IPS-NIHi7 (cell line): Measurements from ENCODE around the gene SLC16A7.
"Not testable (repeated sequence)": the region's sequence is repeated elsewhere in the genome, so short reads cannot be mapped to it uniquely, and the experiment has no call there.

ENCODE experiments used
- DNase-seq: peaks from one replicate; pipeline ENCODE4 v3.0.0; 2012; ENCODE audit warnings: mixed read lengths; ENCODE audit errors: extremely low spot score

SLC16A7 gene, protein sequence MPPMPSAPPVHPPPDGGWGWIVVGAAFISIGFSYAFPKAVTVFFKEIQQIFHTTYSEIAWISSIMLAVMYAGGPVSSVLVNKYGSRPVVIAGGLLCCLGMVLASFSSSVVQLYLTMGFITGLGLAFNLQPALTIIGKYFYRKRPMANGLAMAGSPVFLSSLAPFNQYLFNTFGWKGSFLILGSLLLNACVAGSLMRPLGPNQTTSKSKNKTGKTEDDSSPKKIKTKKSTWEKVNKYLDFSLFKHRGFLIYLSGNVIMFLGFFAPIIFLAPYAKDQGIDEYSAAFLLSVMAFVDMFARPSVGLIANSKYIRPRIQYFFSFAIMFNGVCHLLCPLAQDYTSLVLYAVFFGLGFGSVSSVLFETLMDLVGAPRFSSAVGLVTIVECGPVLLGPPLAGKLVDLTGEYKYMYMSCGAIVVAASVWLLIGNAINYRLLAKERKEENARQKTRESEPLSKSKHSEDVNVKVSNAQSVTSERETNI

GRCh38 chr12:59595883-59596540 lies at the start of gene SLC16A7:
TSS of gene SLC16A7 (plus strand) at chr12:59596029. CDS start at chr12:59704802, 108,773 bp downstream.
- peak; percentile 67 for DNase-seq

GRCh38 chr12:59548930-59549329 lies 46.9 kb upstream of the SLC16A7 start:
- no peak for DNase-seq

- no peak for DNase-seq
Measured at GRCh38 chr12:59559696-59560095, 36.1 kb upstream of the SLC16A7 start.

GRCh38 chr12:59570145-59570544 lies 25.7 kb upstream of the SLC16A7 start:
- DNase-seq = no peak

DNA sequence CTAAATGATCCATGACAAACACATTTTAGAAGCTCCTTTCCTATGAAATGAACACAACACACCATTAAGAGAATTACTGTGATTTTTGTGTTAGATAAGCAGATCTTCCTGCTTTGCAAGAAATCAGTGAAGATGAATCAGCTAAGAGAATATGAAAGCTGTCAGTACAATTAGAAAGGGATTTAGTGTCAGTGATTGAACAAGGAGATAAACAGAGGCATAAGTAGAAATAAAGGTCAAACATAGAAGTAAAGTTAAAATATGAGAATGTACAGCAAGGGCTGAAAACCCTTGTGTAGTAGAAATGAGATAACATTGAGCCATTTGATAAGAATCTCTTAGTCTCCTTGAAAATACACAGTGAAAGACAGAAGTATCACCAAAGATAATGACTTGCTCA lies 21.4 kb upstream of the SLC16A7 start:
- DNase-seq = no peak

DNA sequence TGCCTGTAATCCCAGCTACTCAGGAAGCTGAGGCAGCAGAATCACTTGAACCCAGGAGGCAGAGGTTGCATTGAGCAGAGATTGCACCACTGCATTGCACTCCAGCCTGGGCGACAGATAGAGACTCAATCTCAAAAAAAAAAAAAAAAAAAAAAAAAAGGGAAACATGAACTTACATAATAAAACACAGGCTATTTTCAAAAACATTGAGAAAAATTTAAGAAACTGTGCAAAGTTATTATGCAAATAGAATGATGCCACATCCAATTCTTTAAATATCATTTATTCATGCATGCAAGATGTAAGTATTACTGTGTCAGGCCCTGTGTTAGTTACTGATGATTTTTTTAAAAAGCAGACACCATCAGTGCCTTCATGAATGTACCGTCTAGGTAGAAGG lies 20.0 kb upstream of the SLC16A7 start:
- no peak for DNase-seq

DNA sequence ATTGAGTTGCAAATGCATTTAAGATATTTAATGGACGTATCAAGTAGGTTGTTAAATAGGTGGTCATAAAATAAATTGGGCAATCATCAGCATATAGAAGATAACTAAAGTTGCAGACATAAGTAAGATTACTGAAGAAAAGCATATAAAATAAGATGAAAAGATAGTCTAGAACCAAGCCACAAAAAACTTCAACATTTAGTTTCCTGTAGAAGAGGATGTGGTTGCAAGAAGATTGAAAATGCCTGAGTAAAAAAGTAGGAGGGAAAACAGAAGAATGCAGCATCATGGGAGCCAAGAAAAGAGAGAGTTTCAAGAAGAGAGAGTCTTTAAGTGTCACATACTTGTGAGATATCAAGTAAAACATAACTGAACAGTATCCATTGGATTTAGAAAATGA lies 17.6 kb upstream of the SLC16A7 start:
- DNase-seq = no peak

- no peak for DNase-seq
Measured at GRCh38 chr12:59579631-59580030, 16.2 kb upstream of the SLC16A7 start.

DNA sequence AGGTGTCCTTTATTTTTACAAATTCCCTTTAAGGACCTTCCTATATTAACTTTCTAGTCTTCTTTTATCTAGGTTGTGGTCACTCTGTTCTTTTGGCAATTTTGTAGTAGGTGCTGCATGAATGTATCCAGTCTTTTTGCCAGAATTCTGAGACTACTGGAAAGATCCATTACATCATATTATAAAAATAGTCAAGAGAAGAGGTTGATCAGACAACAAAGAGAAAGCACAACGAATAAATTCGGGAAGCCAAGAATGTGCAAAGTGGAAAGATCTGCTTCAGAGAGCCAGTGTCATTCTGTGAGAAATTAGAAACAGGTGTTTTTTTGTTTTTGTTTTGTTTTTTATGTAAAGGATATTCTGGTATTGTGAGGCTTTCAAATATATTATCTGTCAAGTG lies 15.8 kb upstream of the SLC16A7 start:
- no peak for DNase-seq

- DNase-seq = no peak
Measured at GRCh38 chr12:59583003-59583712, 12.7 kb upstream of the SLC16A7 start.

- no peak for DNase-seq
Measured at GRCh38 chr12:59587710-59588109, 8.1 kb upstream of the SLC16A7 start.

- no peak for DNase-seq
Measured at GRCh38 chr12:59593761-59594160, 2.1 kb upstream of the SLC16A7 start.

- no peak for DNase-seq
Measured at GRCh38 chr12:59594943-59595500, 807 bp upstream of the SLC16A7 start.

GRCh38 chr12:59595565-59595882 lies 305 bp upstream of the SLC16A7 start:
- DNase-seq = no peak

- no peak for DNase-seq
Measured at GRCh38 chr12:59597385-59597781, 1.6 kb downstream of the SLC16A7 start.

DNA sequence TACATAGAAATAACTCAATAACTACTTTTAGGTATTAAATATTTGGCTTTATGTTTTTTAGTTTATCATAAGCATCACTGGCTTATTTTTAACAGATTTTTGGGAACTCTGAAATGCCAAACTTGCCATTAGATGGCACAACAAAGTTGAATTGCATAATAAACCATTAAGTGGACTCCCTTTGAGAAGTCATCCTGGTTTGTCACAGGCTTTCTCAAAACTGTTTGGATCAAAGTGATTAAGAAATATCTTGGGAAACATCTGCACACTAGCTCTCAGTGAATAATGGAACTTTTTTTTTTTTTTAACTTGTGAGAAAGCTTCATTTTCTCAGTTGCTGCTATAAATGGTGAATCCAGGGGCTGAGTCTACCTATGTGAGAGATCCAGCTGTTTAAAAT lies 4.3 kb downstream of the SLC16A7 start:
- no peak for DNase-seq

GRCh38 chr12:59603754-59604153 lies 7.9 kb downstream of the SLC16A7 start:
- no peak for DNase-seq

DNA sequence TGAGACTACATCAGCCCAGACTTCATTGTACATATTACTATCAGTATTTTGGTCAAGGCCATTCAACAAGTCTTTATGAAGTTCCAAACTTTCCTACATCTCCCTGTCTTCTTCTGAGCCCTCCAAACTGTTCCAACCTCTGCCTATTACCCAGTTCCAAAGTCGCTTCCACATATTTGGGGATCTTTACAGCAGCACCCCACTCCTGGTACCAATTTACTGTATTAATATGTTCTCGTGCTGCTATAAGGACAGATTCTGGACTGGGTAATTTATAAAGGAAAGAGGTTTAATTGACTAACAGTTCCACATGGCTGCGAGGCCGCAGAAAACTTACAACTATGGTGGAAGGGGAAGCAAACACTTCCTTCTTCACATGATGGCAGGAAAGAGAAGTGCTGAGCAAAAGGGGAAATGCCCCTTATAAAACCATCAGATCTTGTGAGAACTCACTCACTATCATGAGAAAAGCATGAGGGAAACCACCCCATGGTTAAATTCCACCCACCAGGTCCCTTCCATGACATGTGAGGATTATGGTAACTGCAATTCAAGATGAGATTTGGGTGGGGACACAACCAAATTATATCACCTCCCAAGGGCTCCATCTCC lies 17.1 kb downstream of the SLC16A7 start:
- not testable (repeated sequence) for DNase-seq

DNA sequence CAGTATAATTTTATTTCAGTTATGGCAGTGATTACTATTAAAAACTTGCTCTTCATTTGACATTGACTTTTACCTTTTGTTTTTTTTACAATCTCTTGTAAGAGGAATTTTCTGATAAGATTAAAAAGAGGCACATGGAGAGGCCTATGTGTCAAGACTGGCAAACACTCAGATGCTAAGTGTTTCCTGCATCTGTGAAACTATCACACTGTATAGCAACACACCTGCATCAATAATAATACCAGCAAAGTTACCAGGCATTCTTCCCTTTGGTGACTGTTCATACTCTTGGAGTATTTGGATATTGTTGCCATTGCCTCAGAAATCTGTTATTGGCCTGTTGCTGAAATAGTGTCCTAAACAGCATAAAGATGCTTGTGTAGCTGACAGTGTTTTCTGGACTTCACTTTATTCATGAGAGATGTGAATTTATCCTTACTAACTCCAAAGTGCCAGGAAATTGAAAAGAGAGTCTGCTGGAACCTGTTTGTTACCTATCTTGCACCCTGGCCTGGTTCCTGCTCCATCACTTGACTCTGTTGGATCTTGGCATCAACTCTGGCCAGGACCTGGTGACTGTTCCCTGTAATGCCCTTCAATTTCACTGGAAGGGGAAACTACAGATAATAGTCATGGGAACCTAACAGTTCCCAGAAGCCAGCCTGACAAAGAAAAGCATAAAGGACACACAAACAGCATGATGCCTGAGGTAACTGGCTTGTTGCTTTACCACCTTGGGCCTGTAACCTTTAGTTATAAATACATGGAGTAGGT lies 19.8 kb downstream of the SLC16A7 start:
- no peak for DNase-seq

DNA sequence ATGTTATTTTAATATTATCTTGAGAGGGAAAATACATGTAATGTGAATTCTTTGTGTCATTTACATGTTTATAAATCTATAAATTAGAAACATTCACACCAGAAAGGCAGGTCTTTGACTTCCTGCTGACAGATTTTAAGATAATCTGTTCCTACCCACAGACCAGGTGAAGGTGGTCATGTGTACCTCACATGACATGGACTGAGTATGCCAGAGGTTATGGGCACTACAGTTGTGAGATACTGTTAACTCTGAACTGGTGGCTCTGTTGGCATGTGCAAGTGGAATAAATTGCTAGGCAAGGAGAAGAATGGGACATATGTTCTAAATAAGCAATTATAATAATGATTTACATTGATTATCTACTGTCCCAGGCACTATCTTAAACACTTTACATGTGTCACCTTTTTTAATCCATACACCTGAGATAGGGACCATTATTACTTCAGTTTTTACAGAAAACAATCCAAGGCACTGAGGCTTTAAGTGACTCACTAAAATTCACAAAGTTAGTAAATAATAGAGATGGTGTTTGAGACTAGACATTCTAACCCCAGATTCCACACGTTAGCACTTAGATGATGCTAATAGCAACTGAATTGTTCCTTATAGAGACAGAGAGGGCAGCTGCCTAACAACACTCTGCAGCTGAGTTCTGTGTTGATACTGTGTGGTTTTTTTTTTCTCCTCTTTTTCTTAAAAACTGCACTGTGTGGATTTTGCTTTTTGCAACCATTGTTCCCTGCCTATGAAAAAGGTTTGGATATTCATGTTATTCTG lies 23.8 kb downstream of the SLC16A7 start:
- no peak for DNase-seq
